Mucosa of stomach (tissue), 1 donor: ENCODE results near the gene LRMDA.
"Not testable (repeated sequence)": the region's sequence is repeated elsewhere in the genome, so short reads cannot be mapped to it uniquely, and the experiment has no call there.

Experiments used
- H3K27me3 ChIP-seq: one replicate; pipeline ENCODE4 v1.7.0; 2013; ENCODE audit warnings: mild to moderate bottlenecking, low read length; ENCODE audit not compliant: control insufficient read depth, insufficient read depth
- H3K36me3 ChIP-seq: one replicate; pipeline ENCODE4 v1.7.0; 2013; ENCODE audit warnings: low read length; ENCODE audit not compliant: control insufficient read depth, insufficient read depth
- H3K4me1 ChIP-seq: one replicate; pipeline ENCODE4 v1.7.0; 2013; ENCODE audit warnings: mild to moderate bottlenecking, low read length; ENCODE audit not compliant: control insufficient read depth, insufficient read depth
- H3K4me3 ChIP-seq: one replicate; pipeline ENCODE4 v1.7.0; 2013; ENCODE audit warnings: low read length
- H3K9ac ChIP-seq: one replicate; pipeline ENCODE4 v1.7.0; 2013; ENCODE audit warnings: mild to moderate bottlenecking, low read length, moderate library complexity
- H3K9me3 ChIP-seq: one replicate; pipeline ENCODE4 v1.7.0; 2013; ENCODE audit warnings: mild to moderate bottlenecking, low read length, moderate library complexity; ENCODE audit not compliant: control insufficient read depth
- donor health status: Pancreatic carcinoma.

LRMDA gene

DNA sequence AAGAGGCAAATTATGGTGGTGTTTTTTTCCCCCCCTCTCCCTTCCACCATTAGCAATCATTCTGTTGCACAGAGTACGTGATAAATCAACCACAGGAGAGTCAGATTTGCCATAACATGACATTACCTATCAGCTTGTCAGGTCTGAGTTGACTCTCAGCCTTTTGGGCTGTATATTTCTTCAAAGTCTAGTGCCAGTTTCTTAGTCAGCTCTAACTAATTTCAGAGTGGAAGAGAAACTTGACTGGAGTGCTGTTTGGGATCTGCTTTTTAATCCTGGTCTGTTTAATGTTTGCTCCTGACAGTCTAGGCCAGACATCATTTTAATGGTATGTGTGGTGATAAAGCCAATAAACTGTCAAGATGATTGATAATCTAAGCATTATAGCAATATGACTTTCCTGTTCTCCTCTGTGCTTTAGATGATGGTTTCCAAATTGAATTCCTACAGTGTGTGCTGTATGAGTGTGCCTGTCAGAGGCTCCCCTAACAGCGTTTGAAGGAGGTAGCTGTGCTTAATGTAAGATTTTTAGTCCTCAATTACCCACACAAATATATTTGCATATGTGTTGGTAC is 76.9 kb downstream of the LRMDA start:
- Histone ChIP-seq H3K9me3 (no peaks in the 10 kb centered on the region), H3K27me3 (no peaks in the 10 kb centered on the region), H3K4me3 (no peak overlapping the region), H3K9ac (no peak overlapping the region), H3K4me1 (peaks cover 19% of the 10 kb centered on the region), H3K36me3 (no peaks in the 10 kb centered on the region)

GRCh38 chr10:75508814-75509306 is 77.4 kb downstream of the LRMDA start:
- no peaks in the 10 kb centered on the region for H3K27me3 ChIP-seq
- no peak overlapping the region for H3K4me3 ChIP-seq
- H3K4me1 ChIP-seq = peaks cover 19% of the 10 kb centered on the region
- no peak overlapping the region for H3K9ac ChIP-seq
- no peaks in the 10 kb centered on the region for H3K9me3 ChIP-seq
- no peaks in the 10 kb centered on the region for H3K36me3 ChIP-seq

- no peak overlapping the region for H3K9ac ChIP-seq
- H3K4me3 ChIP-seq = no peak overlapping the region
- H3K4me1 ChIP-seq = peaks cover 19% of the 10 kb centered on the region
- H3K9me3 ChIP-seq = no peaks in the 10 kb centered on the region
- H3K27me3 ChIP-seq = no peaks in the 10 kb centered on the region
- H3K36me3 ChIP-seq = no peaks in the 10 kb centered on the region
Observed at GRCh38 chr10:75509706-75510105, 78.3 kb downstream of the LRMDA start.

- no peaks in the 10 kb centered on the region for H3K36me3 ChIP-seq
- H3K4me1 ChIP-seq = peaks cover 19% of the 10 kb centered on the region
- no peaks in the 10 kb centered on the region for H3K27me3 ChIP-seq
- no peaks in the 10 kb centered on the region for H3K9me3 ChIP-seq
- no peak overlapping the region for H3K4me3 ChIP-seq
- no peak overlapping the region for H3K9ac ChIP-seq
Observed at GRCh38 chr10:75511011-75511410, 79.6 kb downstream of the LRMDA start.

GRCh38 chr10:75512203-75512933 is 80.9 kb downstream of the LRMDA start:
- Histone ChIP-seq H3K9me3 (no peaks in the 10 kb centered on the region), H3K27me3 (no peaks in the 10 kb centered on the region), H3K4me3 (no peak overlapping the region), H3K4me1 (peaks cover 16% of the 10 kb centered on the region), H3K9ac (no peak overlapping the region), H3K36me3 (no peaks in the 10 kb centered on the region)

DNA sequence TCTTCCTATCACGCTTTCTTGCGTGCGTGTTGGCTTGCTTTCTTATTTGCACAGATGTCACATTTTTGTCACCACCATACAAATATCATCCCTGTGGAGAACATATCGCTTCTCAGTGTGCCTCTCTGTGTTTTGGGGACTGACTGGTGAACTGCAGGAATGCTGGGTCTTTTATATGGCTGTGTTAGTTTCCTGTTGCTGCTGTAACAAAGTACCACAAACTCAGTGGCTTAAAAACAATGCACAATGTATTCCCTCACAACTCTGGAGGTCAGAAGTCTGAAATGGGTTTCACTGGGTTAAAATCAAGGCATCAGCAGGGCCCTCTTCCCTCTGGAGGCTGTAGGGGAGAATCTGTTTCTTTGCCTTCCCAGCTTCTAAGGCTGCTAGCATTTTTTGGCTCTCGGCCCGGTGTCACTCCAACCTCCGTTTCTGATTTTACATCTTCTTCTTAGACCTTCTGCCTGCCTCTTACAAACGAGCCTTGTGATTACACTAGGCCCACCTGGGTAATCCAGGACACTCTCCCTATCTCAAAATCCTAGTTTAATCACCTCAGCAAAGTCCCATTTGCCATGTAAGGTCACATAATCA is 82.0 kb downstream of the LRMDA start:
- Histone ChIP-seq H3K27me3 (no peaks in the 10 kb centered on the region), H3K4me1 (peaks cover 8% of the 10 kb centered on the region), H3K9ac (no peak overlapping the region), H3K36me3 (no peaks in the 10 kb centered on the region), H3K9me3 (no peaks in the 10 kb centered on the region), H3K4me3 (no peak overlapping the region)

- no peak overlapping the region for H3K9ac ChIP-seq
Observed at GRCh38 chr10:75514830-75515229, 83.4 kb downstream of the LRMDA start.

GRCh38 chr10:75516154-75516553 is 84.7 kb downstream of the LRMDA start:
- H3K27me3 ChIP-seq, H3K4me3 ChIP-seq, H3K4me1 ChIP-seq, H3K36me3 ChIP-seq, H3K9ac ChIP-seq, H3K9me3 ChIP-seq: not testable (repeated sequence)

More at GRCh38 chr10:75514830-75515229, 83.4 kb downstream of the LRMDA start:
- Histone ChIP-seq H3K4me3 (no peak overlapping the region), H3K36me3 (no peaks in the 10 kb centered on the region), H3K27me3 (no peaks in the 10 kb centered on the region), H3K9me3 (no peaks in the 10 kb centered on the region), H3K4me1 (no peaks in the 10 kb centered on the region)

- not testable (repeated sequence) for H3K36me3 ChIP-seq, H3K9me3 ChIP-seq, H3K4me1 ChIP-seq, H3K9ac ChIP-seq, H3K27me3 ChIP-seq, H3K4me3 ChIP-seq
Observed at GRCh38 chr10:75519213-75519612, 87.8 kb downstream of the LRMDA start.

DNA sequence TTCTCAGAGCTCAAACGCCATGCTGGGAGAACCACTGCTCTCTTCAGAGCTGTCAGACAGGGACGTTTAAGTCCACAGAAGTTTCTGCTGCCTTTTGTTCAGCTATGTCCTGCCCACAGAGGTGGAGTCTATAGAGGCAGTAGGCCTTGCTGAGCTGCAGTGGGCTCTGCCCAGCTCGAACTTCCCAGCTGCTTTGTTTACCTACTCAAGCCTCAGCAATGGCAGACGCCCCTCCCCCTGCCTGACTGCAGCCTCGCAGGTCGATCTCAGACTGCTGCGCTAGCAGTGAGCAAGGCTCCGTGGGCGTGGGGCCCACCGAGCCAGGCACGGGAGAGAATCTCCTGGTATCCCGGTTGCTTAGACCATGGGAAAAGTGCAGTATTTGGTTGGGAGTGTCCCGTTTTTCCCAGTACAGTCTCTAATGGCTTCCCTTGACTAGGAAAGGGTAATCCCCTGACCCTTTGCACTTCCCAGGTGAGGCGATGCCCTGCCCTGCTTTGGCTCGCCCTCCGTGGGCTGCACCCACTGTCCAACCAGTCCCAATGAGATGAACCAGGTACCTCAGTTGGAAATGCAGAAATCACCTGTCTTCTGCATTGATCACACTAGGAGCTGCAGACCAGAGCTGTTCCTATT is 89.9 kb downstream of the LRMDA start:
- H3K27me3 ChIP-seq, H3K4me1 ChIP-seq, H3K36me3 ChIP-seq, H3K9ac ChIP-seq, H3K4me3 ChIP-seq, H3K9me3 ChIP-seq: not testable (repeated sequence)

DNA sequence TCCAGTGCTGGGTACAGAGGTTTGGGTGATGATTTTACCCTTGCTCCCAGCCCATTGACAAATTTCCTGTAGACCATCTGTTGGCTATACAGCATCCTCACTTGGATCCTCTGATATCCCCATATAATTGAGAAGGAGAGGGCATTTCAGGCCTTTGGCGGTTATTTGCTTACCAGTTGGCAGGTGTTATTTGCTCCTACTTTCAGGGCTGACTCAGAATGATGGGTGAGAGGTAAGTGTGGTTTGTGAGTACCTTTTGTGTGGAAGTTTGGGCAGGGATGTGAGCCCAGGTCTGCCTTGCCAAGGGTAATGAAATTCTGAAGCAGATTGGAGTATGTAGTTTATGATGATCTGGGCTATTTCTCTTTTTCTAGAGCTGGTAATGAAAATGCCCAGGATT is 93.6 kb downstream of the LRMDA start:
- no peaks in the 10 kb centered on the region for H3K36me3 ChIP-seq
- H3K9ac ChIP-seq = no peak overlapping the region
- H3K27me3 ChIP-seq = no peaks in the 10 kb centered on the region
- no peaks in the 10 kb centered on the region for H3K9me3 ChIP-seq
- no peaks in the 10 kb centered on the region for H3K4me1 ChIP-seq
- no peak overlapping the region for H3K4me3 ChIP-seq

DNA sequence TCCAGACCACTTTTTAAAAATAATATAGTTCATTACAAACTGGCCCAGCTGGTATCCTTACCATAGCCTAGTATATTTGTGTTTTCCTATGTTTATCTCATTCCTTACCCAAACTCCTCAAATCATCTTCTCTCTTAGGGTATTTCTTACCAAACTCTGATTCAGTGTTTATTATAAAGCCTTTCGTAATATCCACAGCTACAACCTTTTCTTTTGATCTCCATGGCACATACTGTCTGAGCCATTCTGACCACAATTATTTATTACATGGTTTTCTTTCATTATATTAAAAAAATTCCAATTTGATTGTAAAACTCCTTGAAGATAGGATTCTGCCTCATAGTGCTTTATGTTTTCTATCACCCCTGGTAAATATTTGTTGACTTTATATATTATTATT is 94.2 kb downstream of the LRMDA start:
- Histone ChIP-seq H3K4me1 (no peaks in the 10 kb centered on the region), H3K36me3 (no peaks in the 10 kb centered on the region), H3K27me3 (no peaks in the 10 kb centered on the region), H3K9me3 (no peaks in the 10 kb centered on the region), H3K9ac (no peak overlapping the region), H3K4me3 (no peak overlapping the region)
